ENCODE measurements around the gene NAA38. TPM values are rescaled to one million over a fixed set of nuclear protein-coding genes. Genes with fewer than 3 reads are reported as not detected.

Gene NAA38
- total RNA-seq (2022; extraction: Qiagen RNA extraction) = 189 to 232 TPM (median 231 TPM) in 5 replicates

GRCh38 chr17:7856811-7857712, at the start of gene NAA38:
TSS of gene NAA38 (minus strand) at chr17:7857559. CDS start at chr17:7857463, 96 bp downstream.

GRCh38 chr17:7888184-7888920, 31.0 kb upstream of the NAA38 start, which contains the start of gene CHD3:
TSS of gene CHD3 (plus strand) at chr17:7888789. CDS start at chr17:7889001, 212 bp downstream.

GRCh38 chr17:7857713-7858521, 558 bp upstream of the NAA38 start, which contains the start of gene CYB5D1:
TSS of gene CYB5D1 (plus strand) at chr17:7858003. CDS start at chr17:7858135, 132 bp downstream.

GRCh38 chr17:7854851-7855659, 2.3 kb downstream of the NAA38 start, which contains the start of gene TMEM88:
TSS of gene TMEM88 (plus strand) at chr17:7855066. CDS start at chr17:7855075, 9 bp downstream.

GRCh38 chr17:7833795-7834541, 23.4 kb downstream of the NAA38 start, which contains the start of gene KDM6B:
TSS of gene KDM6B (plus strand) at chr17:7834217. CDS start at chr17:7845555, 11,338 bp downstream.

Other genes starting within 250 kb of the NAA38 start
- gene FXR2, start 242.7 kb downstream of the NAA38 start, total RNA-seq (2022; extraction: Qiagen RNA extraction) = 51.9 to 59.1 TPM (median 57.7 TPM) in 5 replicates
- 64.6 to 86.2 TPM (median 81.5 TPM) in 5 replicates for gene SAT2, start 229.7 kb downstream of the NAA38 start, total RNA-seq (2022; extraction: Qiagen RNA extraction)
- 0.31 to 0.69 TPM (median 0.67 TPM) in 5 replicates for gene SHBG, start 227.4 kb downstream of the NAA38 start, total RNA-seq (2022; extraction: Qiagen RNA extraction)
- 0.08 to 0.45 TPM (median 0.10 TPM) in 5 replicates for gene ATP1B2, start 206.6 kb downstream of the NAA38 start, total RNA-seq (2022; extraction: Qiagen RNA extraction)
- gene TP53, start 170.1 kb downstream of the NAA38 start, total RNA-seq (2022; extraction: Qiagen RNA extraction) = 41.5 to 46.5 TPM (median 42.4 TPM) in 5 replicates
- gene WRAP53, start 169.1 kb downstream of the NAA38 start, total RNA-seq (2022; extraction: Qiagen RNA extraction) = 32.1 to 42.0 TPM (median 40.9 TPM) in 5 replicates
- 1.1 to 1.3 TPM (median 1.2 TPM) in 5 replicates for gene EFNB3, start 152.4 kb downstream of the NAA38 start, total RNA-seq (2022; extraction: Qiagen RNA extraction)
- 0.01 to 0.02 TPM (median 0.01 TPM) in 4 of 5 replicates, not detected in the other for gene DNAH2, start 139.8 kb downstream of the NAA38 start, total RNA-seq (2022; extraction: Qiagen RNA extraction)
- 12.6 to 18.3 TPM (median 15.3 TPM) in 5 replicates for gene KDM6B, start 23.3 kb downstream of the NAA38 start, total RNA-seq (2022; extraction: Qiagen RNA extraction)
- gene TMEM88, start 2.5 kb downstream of the NAA38 start, total RNA-seq (2022; extraction: Qiagen RNA extraction) = 0.33 to 1.1 TPM (median 0.63 TPM) in 5 replicates
- 19.3 to 20.9 TPM (median 19.8 TPM) in 5 replicates for gene CYB5D1, start 444 bp upstream of the NAA38 start, total RNA-seq (2022; extraction: Qiagen RNA extraction)
- 58.9 to 64.5 TPM (median 61.3 TPM) in 5 replicates for gene CHD3, start 31.2 kb upstream of the NAA38 start, total RNA-seq (2022; extraction: Qiagen RNA extraction)
- 0.98 to 2.0 TPM (median 1.2 TPM) in 5 replicates for gene RNF227, start 58.7 kb upstream of the NAA38 start, total RNA-seq (2022; extraction: Qiagen RNA extraction)
- 1.7 to 3.9 TPM (median 2.6 TPM) in 5 replicates for gene KCNAB3, start 72.3 kb upstream of the NAA38 start, total RNA-seq (2022; extraction: Qiagen RNA extraction)
- gene TRAPPC1, start 74.4 kb upstream of the NAA38 start, total RNA-seq (2022; extraction: Qiagen RNA extraction) = 294 to 356 TPM (median 306 TPM) in 5 replicates
- gene CNTROB, start 74.6 kb upstream of the NAA38 start, total RNA-seq (2022; extraction: Qiagen RNA extraction) = 37.3 to 47.1 TPM (median 40.3 TPM) in 5 replicates
- gene GUCY2D, start 145.1 kb upstream of the NAA38 start, total RNA-seq (2022; extraction: Qiagen RNA extraction) = 0.05 to 0.39 TPM (median 0.36 TPM) in 4 of 5 replicates, not detected in the other
- gene ALOX15B, start 181.5 kb upstream of the NAA38 start, total RNA-seq (2022; extraction: Qiagen RNA extraction) = 0.09 to 0.20 TPM (median 0.18 TPM) in 5 replicates
- gene ALOX12B, start 230.2 kb upstream of the NAA38 start, total RNA-seq (2022; extraction: Qiagen RNA extraction) = 1.1 to 2.3 TPM (median 1.8 TPM) in 5 replicates

All from A549 treated with Mapracorat at 1 μM for 4 hours (cell line).